Fibroblast of mammary gland (primary cell): ENCODE measurements around the gene SHROOM4.

ENCODE experiments used
- DNase-seq: peaks from one replicate; pipeline ENCODE4 v3.0.0-alpha.2; 2010; ENCODE audit warnings: low read depth
- H3K4me3 ChIP-seq: 2 replicates; pipeline ENCODE4 v1.5.1; 2011; ENCODE audit warnings: low read depth, mild to moderate bottlenecking, low read length, moderate library complexity; ENCODE audit not compliant: control insufficient read depth
- CTCF ChIP-seq: conservative IDR thresholded peaks from 2 replicates; pipeline ENCODE4 v1.5.1; 2011; ENCODE audit warnings: low read depth, low read length, inconsistent platforms; ENCODE audit not compliant: control insufficient read depth, insufficient read depth

SHROOM4 gene

DNA sequence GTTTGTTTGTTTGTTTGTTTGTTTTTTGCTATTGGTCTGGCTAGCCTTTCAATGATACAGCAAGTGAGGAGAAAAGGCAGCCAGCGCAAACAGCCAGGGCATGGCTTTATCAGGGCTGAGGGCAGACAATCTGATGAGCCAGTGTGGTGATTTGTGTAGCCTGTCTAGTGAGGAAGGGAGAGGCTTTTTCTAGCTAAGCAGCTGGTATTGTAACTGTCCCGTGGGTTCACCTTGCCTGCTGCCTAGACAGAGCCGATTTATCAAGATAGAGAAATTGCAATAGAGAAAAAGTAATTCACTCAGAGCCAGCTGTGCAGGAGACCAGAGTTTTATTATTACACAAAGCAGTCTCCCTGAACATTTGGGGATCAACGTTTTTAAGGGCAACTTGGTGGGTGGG lies 28.2 kb upstream of the SHROOM4 start:
- TF ChIP-seq CTCF: no peak
- no peak overlapping the region for H3K4me3 ChIP-seq
- no peak for DNase-seq

DNA sequence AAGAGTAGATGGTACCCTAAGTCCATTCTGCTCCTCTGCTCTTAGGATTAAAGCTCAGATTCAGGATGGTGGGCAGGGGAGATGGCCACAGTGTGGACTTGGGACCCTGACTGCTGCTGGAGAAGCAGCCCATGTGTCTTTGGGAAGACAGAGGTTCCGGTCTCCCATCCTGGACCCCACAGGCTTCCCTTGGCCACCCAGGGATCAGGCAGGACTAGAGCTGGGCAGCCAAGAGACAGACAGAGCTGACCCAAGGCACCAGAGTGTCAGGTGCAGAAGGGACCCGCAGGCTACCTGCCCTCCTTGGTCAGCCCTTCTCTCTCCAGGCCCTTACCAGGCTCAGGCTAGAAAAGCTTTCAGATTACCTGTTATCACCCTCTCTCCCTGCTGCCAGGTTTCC lies 25.7 kb upstream of the SHROOM4 start:
- TF ChIP-seq CTCF: no peak
- DNase-seq: no peak
- H3K4me3 ChIP-seq: no peak overlapping the region

GRCh38 chrX:50838820-50839600 lies 25.0 kb upstream of the SHROOM4 start:
- peak; percentile 13 for DNase-seq
- H3K4me3 ChIP-seq: no peak overlapping the region

GRCh38 chrX:50827996-50828395 lies 14.0 kb upstream of the SHROOM4 start:
- TF ChIP-seq CTCF: no peak
- H3K4me3 ChIP-seq: no peak overlapping the region
- DNase-seq: peak; percentile 49

More at GRCh38 chrX:50838820-50839600, 25.0 kb upstream of the SHROOM4 start:
- no peak for TF ChIP-seq CTCF

DNA sequence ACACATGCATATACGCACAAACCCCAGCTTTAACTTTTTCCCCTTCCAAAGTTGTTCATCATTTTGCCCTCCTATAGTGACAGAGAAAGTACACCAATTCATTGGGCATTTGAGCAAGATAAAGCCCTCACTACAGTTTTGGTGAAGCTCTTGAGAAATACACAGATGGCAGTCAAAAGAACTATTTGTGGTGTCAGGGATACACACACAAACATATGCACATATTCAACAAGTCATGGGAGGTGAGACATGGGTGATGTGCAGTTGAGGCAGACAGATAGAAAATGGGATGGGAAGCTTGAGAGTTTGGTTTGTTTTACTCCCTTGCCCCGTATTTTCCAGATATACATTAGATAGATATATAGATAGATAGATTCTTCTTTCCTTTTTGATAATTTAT lies 11.8 kb upstream of the SHROOM4 start:
- TF ChIP-seq CTCF: no peak
- H3K4me3 ChIP-seq: no peak overlapping the region
- DNase-seq: no peak

- no peak for TF ChIP-seq CTCF
- peak; percentile 25 for DNase-seq
- H3K4me3 ChIP-seq: no peak overlapping the region
These were observed 5.0 kb upstream of the SHROOM4 start for GRCh38 chrX:50818986-50819385.
